ENCODE results near the gene KRTDAP.
A peak's percentile ranks its signal among the peaks of the same experiment; 100 is the strongest.
"Not testable (repeated sequence)": the region's sequence is repeated elsewhere in the genome, so short reads cannot be mapped to it uniquely, and the experiment has no call there.

KRTDAP gene

GRCh38 chr19:35484252-35485036 is 5.8 kb downstream of the KRTDAP start:
- no peak for DNase-seq (ENCODE audit: low read depth)

- no peak for DNase-seq (ENCODE audit: low read depth)
Measured at GRCh38 chr19:35483089-35483488, 7.2 kb downstream of the KRTDAP start.

- DNase-seq (ENCODE audit: low read depth): no peak
Measured at GRCh38 chr19:35478794-35479677, 11.2 kb downstream of the KRTDAP start.

GRCh38 chr19:35476149-35476548 is 14.1 kb downstream of the KRTDAP start:
- DNase-seq (ENCODE audit: low read depth): no peak

- not testable (repeated sequence) for DNase-seq (ENCODE audit: low read depth)
Measured at GRCh38 chr19:35474594-35474993, 15.7 kb downstream of the KRTDAP start.

GRCh38 chr19:35474104-35474503 is 16.2 kb downstream of the KRTDAP start:
- no peak for DNase-seq (ENCODE audit: low read depth)

- no peak for DNase-seq (ENCODE audit: low read depth)
Measured at GRCh38 chr19:35471946-35472345, 18.3 kb downstream of the KRTDAP start.

- DNase-seq (ENCODE audit: low read depth): not testable (repeated sequence)
Measured at GRCh38 chr19:35471075-35471474, 19.2 kb downstream of the KRTDAP start.

GRCh38 chr19:35470128-35470527 is 20.1 kb downstream of the KRTDAP start:
- DNase-seq (ENCODE audit: low read depth): no peak

GRCh38 chr19:35468637-35469036 is 21.6 kb downstream of the KRTDAP start:
- DNase-seq (ENCODE audit: low read depth): peak; percentile 53

- DNase-seq (ENCODE audit: low read depth): no peak
Measured at GRCh38 chr19:35466259-35466658, 24.0 kb downstream of the KRTDAP start.

GRCh38 chr19:35462956-35463355 is 27.3 kb downstream of the KRTDAP start:
- not testable (repeated sequence) for DNase-seq (ENCODE audit: low read depth)

GRCh38 chr19:35462476-35462953 is 27.7 kb downstream of the KRTDAP start:
- DNase-seq (ENCODE audit: low read depth): peak; percentile 57

- not testable (repeated sequence) for DNase-seq (ENCODE audit: low read depth)
Measured at GRCh38 chr19:35461788-35462187, 28.5 kb downstream of the KRTDAP start.

GRCh38 chr19:35461060-35461459 is 29.2 kb downstream of the KRTDAP start:
- DNase-seq (ENCODE audit: low read depth): no peak

GRCh38 chr19:35460608-35461007 is 29.7 kb downstream of the KRTDAP start:
- no peak for DNase-seq (ENCODE audit: low read depth)

GRCh38 chr19:35459414-35460082 is 30.7 kb downstream of the KRTDAP start:
- DNase-seq (ENCODE audit: low read depth): no peak

GRCh38 chr19:35458731-35459391 is 31.4 kb downstream of the KRTDAP start:
- no peak for DNase-seq (ENCODE audit: low read depth)

GRCh38 chr19:35458192-35458591 is 32.1 kb downstream of the KRTDAP start:
- DNase-seq (ENCODE audit: low read depth): no peak

- DNase-seq (ENCODE audit: low read depth): no peak
Measured at GRCh38 chr19:35457173-35457572, 33.1 kb downstream of the KRTDAP start.

GRCh38 chr19:35455616-35456201 is 34.6 kb downstream of the KRTDAP start:
- DNase-seq (ENCODE audit: low read depth): no peak

Data from T follicular helper cell (primary cell).